Neural progenitor cell (in vitro differentiated cells): ENCODE data around the gene MLYCD. TPM values are rescaled to one million over a fixed set of nuclear protein-coding genes. Genes with fewer than 3 reads are reported as not detected.
A peak's percentile ranks its signal among the peaks of the same experiment; 100 is the strongest.

ENCODE experiments used
- DNase-seq: peaks from one replicate; pipeline ENCODE4 v3.0.0-alpha.2; 2016; ENCODE audit warnings: low spot score
- H2AFZ ChIP-seq: fragments of 200-600 bp; sonication (generic); replicated peaks from 2 replicates; pipeline ENCODE4 v1.6.1; 2016; ENCODE audit warnings: antibody characterized with exemption
- H3F3A ChIP-seq: fragments of 200-600 bp; sonication (generic); 2 replicates; pipeline ENCODE4 v1.6.1; 2016; ENCODE audit warnings: antibody characterized with exemption, low read depth
- H3K27ac ChIP-seq: fragments of 200-600 bp; sonication (generic); 2 replicates; pipeline ENCODE4 v1.5.1; 2016; ENCODE audit warnings: mild to moderate bottlenecking
- H3K27me3 ChIP-seq: fragments of 200-600 bp; sonication (generic); 2 replicates; pipeline ENCODE4 v1.6.1; 2016; ENCODE audit warnings: mild to moderate bottlenecking, moderate library complexity
- H3K36me3 ChIP-seq: fragments of 200-600 bp; sonication (generic); 2 replicates; pipeline ENCODE4 v1.5.1; 2016
- H3K4me1 ChIP-seq: fragments of 200-600 bp; sonication (generic); 2 replicates; pipeline ENCODE4 v1.6.1; 2016; ENCODE audit warnings: mixed run types
- H3K4me2 ChIP-seq: fragments of 200-600 bp; sonication (generic); 2 replicates; pipeline ENCODE4 v1.6.1; 2016
- H3K4me3 ChIP-seq: fragments of 200-600 bp; sonication (generic); 2 replicates; pipeline ENCODE4 v1.5.1; 2016
- H3K79me2 ChIP-seq: fragments of 200-600 bp; sonication (generic); 2 replicates; pipeline ENCODE4 v1.6.1; 2016; ENCODE audit warnings: low read depth
- H3K9ac ChIP-seq: fragments of 200-600 bp; sonication (generic); 2 replicates; pipeline ENCODE4 v1.6.1; 2016
- H3K9me3 ChIP-seq: fragments of 200-600 bp; sonication (generic); 2 replicates; pipeline ENCODE4 v1.5.1; 2016; ENCODE audit warnings: low read depth
- H4K20me1 ChIP-seq: fragments of 200-600 bp; sonication (generic); 2 replicates; pipeline ENCODE4 v1.6.1; 2016; ENCODE audit warnings: low read depth
- H3K27ac Mint-ChIP-seq: 3 replicates; pipeline ENCODE4 v1.8.0; 2021; ENCODE audit warnings: mixed read lengths
- H3K27me3 Mint-ChIP-seq: 2 replicates; pipeline ENCODE4 v1.8.0; 2022; ENCODE audit warnings: low read depth, mild to moderate bottlenecking, inconsistent platforms, moderate library complexity, mixed read lengths; ENCODE audit not compliant: insufficient read depth
- H3K36me3 Mint-ChIP-seq: 3 replicates; pipeline ENCODE4 v1.8.0; 2021; ENCODE audit warnings: mixed read lengths
- H3K4me1 Mint-ChIP-seq: 3 replicates; pipeline ENCODE4 v1.8.0; 2021; ENCODE audit warnings: mixed read lengths
- H3K4me3 Mint-ChIP-seq: 3 replicates; pipeline ENCODE4 v1.8.0; 2021; ENCODE audit warnings: mild to moderate bottlenecking, moderate library complexity, mixed read lengths
- H3K9me3 Mint-ChIP-seq: 3 replicates; pipeline ENCODE4 v1.8.0; 2020; ENCODE audit warnings: mixed read lengths
- CTCF ChIP-seq: fragments of 200-600 bp; sonication (generic); IDR thresholded peaks from 2 replicates; pipeline ENCODE4 v1.5.1; 2017; ENCODE audit warnings: antibody characterized with exemption, mild to moderate bottlenecking
- EZH2 ChIP-seq: fragments of 200-600 bp; sonication (generic); IDR thresholded peaks from 2 replicates; pipeline ENCODE4 v1.6.1; 2017; ENCODE audit warnings: antibody characterized with exemption, mild to moderate bottlenecking, moderate library complexity
- EZH2phosphoT487 ChIP-seq: fragments of 200-600 bp; sonication (generic); IDR thresholded peaks from 2 replicates; pipeline ENCODE4 v1.6.1; 2017; ENCODE audit warnings: antibody characterized with exemption
- total RNA-seq: library from RNA; depleted of rRNA; stranded (reverse); fragments of >200 nt; gene quantifications from 2 replicates; pipeline ENCODE4 v1.2.3, GENCODE V29; 2015; ENCODE audit warnings: low replicate concordance

Gene MLYCD
- total RNA-seq, 1 donor from 2014 or later = 2.5 TPM

GRCh38 chr16:83886199-83886971 is 12.5 kb upstream of the MLYCD start:
- DNase-seq = no peak
- H3K27ac ChIP-seq = no peak overlapping the region
- Mint-ChIP-seq H3K36me3 (no peaks in the 10 kb centered on the region), H3K27ac (peak overlapping the region; percentile 10), H3K9me3 (peaks cover 12% of the 10 kb centered on the region), H3K27me3 (peaks cover 9% of the 10 kb centered on the region), H3K4me3 (no peak overlapping the region), H3K4me1 (peaks cover 37% of the 10 kb centered on the region)
- H3K4me1 ChIP-seq = peaks cover 21% of the 10 kb centered on the region
- H3K79me2 ChIP-seq = no peaks in the 10 kb centered on the region
- H3K9me3 ChIP-seq = no peaks in the 10 kb centered on the region
- no peak overlapping the region for H3K4me2 ChIP-seq
- H4K20me1 ChIP-seq = no peaks in the 10 kb centered on the region
- TF ChIP-seq CTCF (no peak), EZH2 (no peak), EZH2phosphoT487 (no peak)
- H3K9ac ChIP-seq = no peak overlapping the region
- H3F3A ChIP-seq = peaks cover 11% of the 10 kb centered on the region
- no peak overlapping the region for H2AFZ ChIP-seq
- no peaks in the 10 kb centered on the region for H3K36me3 ChIP-seq
- no peaks in the 10 kb centered on the region for H3K27me3 ChIP-seq
- H3K4me3 ChIP-seq = no peak overlapping the region

GRCh38 chr16:83887080-83887479 is 11.8 kb upstream of the MLYCD start:
- H3K4me1 ChIP-seq = peaks cover 17% of the 10 kb centered on the region
- H3K4me2 ChIP-seq = peak overlapping the region; percentile 12
- Mint-ChIP-seq H3K4me3 (no peak overlapping the region), H3K27me3 (peaks cover 6% of the 10 kb centered on the region), H3K27ac (no peak overlapping the region), H3K36me3 (no peaks in the 10 kb centered on the region), H3K4me1 (peaks cover 32% of the 10 kb centered on the region), H3K9me3 (peaks cover 12% of the 10 kb centered on the region)
- H3K4me3 ChIP-seq = no peak overlapping the region
- DNase-seq = peak; percentile 27
- H3F3A ChIP-seq = peaks cover 5% of the 10 kb centered on the region
- H3K9ac ChIP-seq = no peak overlapping the region
- no peak overlapping the region for H3K27ac ChIP-seq
- H3K27me3 ChIP-seq = no peaks in the 10 kb centered on the region
- no peak for TF ChIP-seq EZH2
- TF ChIP-seq CTCF = peak; percentile 44
- TF ChIP-seq EZH2phosphoT487 = no peak
- no peak overlapping the region for H2AFZ ChIP-seq
- no peaks in the 10 kb centered on the region for H4K20me1 ChIP-seq
- no peaks in the 10 kb centered on the region for H3K79me2 ChIP-seq
- H3K36me3 ChIP-seq = no peaks in the 10 kb centered on the region
- H3K9me3 ChIP-seq = no peaks in the 10 kb centered on the region

- no peak overlapping the region for H3K9ac ChIP-seq
- no peaks in the 10 kb centered on the region for H4K20me1 ChIP-seq
- TF ChIP-seq EZH2phosphoT487 (no peak), EZH2 (no peak), CTCF (no peak)
- Mint-ChIP-seq H3K27ac (peak overlapping the region; percentile 62), H3K27me3 (peaks cover 6% of the 10 kb centered on the region), H3K4me3 (peak overlapping the region; percentile 13), H3K9me3 (peaks cover 14% of the 10 kb centered on the region), H3K4me1 (peaks cover 28% of the 10 kb centered on the region), H3K36me3 (peaks cover 1% of the 10 kb centered on the region)
- no peaks in the 10 kb centered on the region for H3K9me3 ChIP-seq
- peaks cover 12% of the 10 kb centered on the region for H3K4me1 ChIP-seq
- H2AFZ ChIP-seq = peak overlapping the region; percentile 53
- H3K79me2 ChIP-seq = no peaks in the 10 kb centered on the region
- no peaks in the 10 kb centered on the region for H3K36me3 ChIP-seq
- H3K4me2 ChIP-seq = peak overlapping the region; percentile 12
- H3K4me3 ChIP-seq = no peak overlapping the region
- H3K27ac ChIP-seq = no peak overlapping the region
- H3K27me3 ChIP-seq = no peaks in the 10 kb centered on the region
- peaks cover 3% of the 10 kb centered on the region for H3F3A ChIP-seq
- DNase-seq = peak; percentile 44
Observed at GRCh38 chr16:83887564-83887963, 11.4 kb upstream of the MLYCD start.
